Measurements from ENCODE around the gene NLRP1. TPM values are rescaled to one million over a fixed set of nuclear protein-coding genes. Genes with fewer than 3 reads are reported as not detected.

Gene NLRP1
- total RNA-seq, 2 experiments from 2014 or later = 254 to 258 TPM

DNA sequence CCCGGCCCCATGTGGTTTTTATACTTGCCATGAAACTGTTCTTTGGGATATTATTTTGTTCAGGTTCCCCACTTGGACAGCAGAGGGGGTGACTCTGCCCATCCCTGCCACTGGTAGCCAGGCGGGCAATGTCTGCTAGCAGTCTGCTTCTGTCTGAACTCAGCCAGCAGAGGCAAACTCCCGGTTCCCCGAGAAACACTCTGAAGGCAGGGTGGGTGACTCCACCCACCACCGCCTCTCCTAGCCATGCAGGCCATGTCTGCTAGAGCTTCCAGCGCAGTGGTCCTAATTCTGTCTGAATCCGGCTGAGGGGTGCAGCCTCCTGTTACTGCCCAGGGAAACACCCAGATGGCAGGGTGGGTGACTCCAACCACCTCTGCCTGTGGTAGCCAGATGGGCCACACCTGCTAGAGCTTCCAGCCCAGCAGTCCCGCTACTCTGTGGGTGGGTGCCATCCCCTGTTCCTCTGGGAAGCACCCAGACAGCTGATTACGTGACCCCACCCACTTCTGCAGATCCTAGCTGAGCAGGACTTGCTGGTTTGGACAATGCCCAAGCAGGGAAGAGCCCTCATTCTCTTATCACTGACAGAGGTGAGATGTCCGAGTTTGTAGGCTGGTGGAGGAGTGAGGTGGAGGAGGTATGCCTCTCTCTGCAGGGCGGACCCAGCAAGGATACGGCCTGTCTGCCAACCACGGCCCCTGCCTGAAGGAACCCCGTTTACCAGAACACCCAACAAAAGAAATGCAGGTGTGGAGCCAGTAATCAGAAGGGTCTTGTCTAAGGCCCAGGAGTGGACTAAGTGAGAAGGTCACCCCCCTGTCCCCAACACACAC lies 22.4 kb downstream of the NLRP1 start:
- Mint-ChIP-seq H3K27ac (no peak overlapping the region), H3K27me3 (no peaks in the 10 kb centered on the region), H3K4me1 (ENCODE audit: low read depth) (peaks cover 63% of the 10 kb centered on the region), H3K9me3 (no peaks in the 10 kb centered on the region), H3K36me3 (ENCODE audit: low read depth) (peaks cover 88% of the 10 kb centered on the region), H3K4me3 (no peak overlapping the region)
- no peak for ATAC-seq (ENCODE audit: poor library complexity)
- no peak for TF ChIP-seq CTCF (IDR thresholded peaks at IDR 0.05)
- ChIA-PET CTCF (no interaction called here), POLR2A (no interaction called here)
- Histone ChIP-seq H3K4me1 (ENCODE audit: insufficient read depth, low read length) (peaks cover 7% of the 10 kb centered on the region), H3K27ac (ENCODE audit: low read depth in 1 of 2, low read length in 2 of 2) (no peak overlapping the region), H3K4me3 (ENCODE audit: low read length) (no peak overlapping the region), H3K9me3 (ENCODE audit: control insufficient read depth in 1 of 2, insufficient read depth in 1 of 2, low read length in 2 of 2) (no peaks in the 10 kb centered on the region), H3K36me3 (ENCODE audit: insufficient read depth, low read length) (peaks cover 52% of the 10 kb centered on the region), H3K27me3 (ENCODE audit: control insufficient read depth in 1 of 2, insufficient read depth in 2 of 2, low read length in 2 of 2) (no peaks in the 10 kb centered on the region)
- intact Hi-C loops (cut with DNase I, micrococcal nuclease) = no loop called here
- no peak for DNase-seq

DNA sequence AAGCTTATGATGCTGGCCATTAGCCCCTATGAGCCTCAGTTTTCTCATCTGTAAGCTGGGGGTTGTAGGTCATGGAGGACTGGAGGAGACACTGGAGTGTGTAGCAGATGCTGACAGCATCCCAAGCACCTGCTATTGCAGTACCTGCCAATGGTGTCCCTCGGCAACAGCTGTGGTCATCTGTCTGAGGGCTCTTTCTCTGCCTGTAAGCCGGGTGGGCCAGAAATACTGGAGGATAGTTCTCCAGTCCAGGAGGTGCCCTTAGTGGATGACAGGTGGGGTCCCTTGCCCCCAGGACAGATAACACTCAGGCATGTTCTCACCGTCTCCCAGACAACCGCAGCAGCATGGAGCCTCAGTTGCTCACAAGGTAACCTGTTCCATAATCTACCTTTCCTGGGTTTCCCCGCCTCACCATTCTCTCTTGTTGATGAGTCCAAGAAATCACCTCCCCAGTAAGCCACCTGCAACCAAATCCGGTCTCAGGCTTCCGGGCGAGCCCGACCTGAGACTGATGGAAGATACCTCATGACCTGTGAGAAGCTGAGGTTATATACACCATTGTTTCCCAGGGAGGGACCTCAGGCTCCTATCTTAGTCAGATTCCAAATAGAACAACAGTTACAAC lies 23.8 kb downstream of the NLRP1 start:
- no peaks in the 10 kb centered on the region for H3K9me3 Mint-ChIP-seq
- TF ChIP-seq CTCF (IDR thresholded peaks at IDR 0.05) = no peak
- intact Hi-C loops (cut with DNase I, micrococcal nuclease) = no loop called here
- no peak for DNase-seq
- Histone ChIP-seq H3K4me1 (ENCODE audit: insufficient read depth, low read length) (peaks cover 7% of the 10 kb centered on the region), H3K27ac (ENCODE audit: low read depth in 1 of 2, low read length in 2 of 2) (no peak overlapping the region), H3K4me3 (ENCODE audit: low read length) (no peak overlapping the region), H3K27me3 (ENCODE audit: control insufficient read depth in 1 of 2, insufficient read depth in 2 of 2, low read length in 2 of 2) (no peaks in the 10 kb centered on the region), H3K9me3 (ENCODE audit: control insufficient read depth in 1 of 2, insufficient read depth in 1 of 2, low read length in 2 of 2) (no peaks in the 10 kb centered on the region), H3K36me3 (ENCODE audit: insufficient read depth, low read length) (peaks cover 51% of the 10 kb centered on the region)
- CTCF ChIA-PET = no interaction called here
- peaks cover 90% of the 10 kb centered on the region for H3K36me3 Mint-ChIP-seq (ENCODE audit: low read depth)
- ATAC-seq (ENCODE audit: poor library complexity) = no peak
- H3K4me3 Mint-ChIP-seq = no peak overlapping the region
- no peaks in the 10 kb centered on the region for H3K27me3 Mint-ChIP-seq
- peaks cover 55% of the 10 kb centered on the region for H3K4me1 Mint-ChIP-seq (ENCODE audit: low read depth)
- no peak overlapping the region for H3K27ac Mint-ChIP-seq
- POLR2A ChIA-PET = no interaction called here

- CTCF ChIA-PET = no interaction called here
- no peaks in the 10 kb centered on the region for H3K27me3 Mint-ChIP-seq
- no peak overlapping the region for H3K4me3 Mint-ChIP-seq
- POLR2A ChIA-PET = no interaction called here
- H3K36me3 Mint-ChIP-seq (ENCODE audit: low read depth) = peaks cover 90% of the 10 kb centered on the region
- H3K27ac Mint-ChIP-seq = peak overlapping the region; percentile 17
- H3K36me3 ChIP-seq (ENCODE audit: insufficient read depth, low read length) = peaks cover 57% of the 10 kb centered on the region
- no peaks in the 10 kb centered on the region for H3K9me3 Mint-ChIP-seq
- no peaks in the 10 kb centered on the region for H3K27me3 ChIP-seq (ENCODE audit: control insufficient read depth in 1 of 2, insufficient read depth in 2 of 2, low read length in 2 of 2)
- intact Hi-C loops (cut with DNase I, micrococcal nuclease) = no loop called here
- ATAC-seq (ENCODE audit: poor library complexity) (no peak), DNase-seq (no peak)
- no peak for TF ChIP-seq CTCF (IDR thresholded peaks at IDR 0.05)
- no peak overlapping the region for H3K4me3 ChIP-seq (ENCODE audit: low read length)
- H3K4me1 ChIP-seq (ENCODE audit: insufficient read depth, low read length) = peaks cover 9% of the 10 kb centered on the region
- H3K9me3 ChIP-seq (ENCODE audit: control insufficient read depth in 1 of 2, insufficient read depth in 1 of 2, low read length in 2 of 2) = no peaks in the 10 kb centered on the region
- H3K4me1 Mint-ChIP-seq (ENCODE audit: low read depth) = peaks cover 52% of the 10 kb centered on the region
- H3K27ac ChIP-seq (ENCODE audit: low read depth in 1 of 2, low read length in 2 of 2) = no peak overlapping the region
Measured at GRCh38 chr17:5558815-5559785, 25.2 kb downstream of the NLRP1 start.
